Tibial nerve (tissue), 4 donors: Measurements from ENCODE around the gene LSAMP. TPM values are rescaled to one million over a fixed set of nuclear protein-coding genes. Genes with fewer than 3 reads are reported as not detected.

Source experiments
- DNase-seq, 2 donors: peaks; one replicate each; pipeline ENCODE4 v3.0.0-alpha.2; 2019; ENCODE audit warnings: low spot score in 2 of 2
- H3K27ac ChIP-seq, 4 donors: fragments of 200-600 bp; sonication (generic) in 3 of 4; one replicate each; pipeline ENCODE4 v1.5.1; 2017 to 2019; ENCODE audit warnings: mild to moderate bottlenecking in 1 of 4
- H3K27me3 ChIP-seq, 2 donors: fragments of 200-600 bp; sonication (generic) in 1 of 2; one replicate each; pipeline versions ENCODE4 v1.5.1 to v1.6.0; 2017 to 2019
- H3K36me3 ChIP-seq, 3 donors: fragments of 200-600 bp; sonication (generic); one replicate each; pipeline ENCODE4 v1.5.1; 2018 to 2019
- H3K4me1 ChIP-seq, 4 donors: fragments of 200-600 bp; sonication (generic) in 3 of 4; one replicate each; pipeline ENCODE4 v1.5.1; 2017 to 2019
- H3K4me3 ChIP-seq, 4 donors: fragments of 200-600 bp; sonication (generic) in 3 of 4; one replicate each; pipeline ENCODE4 v1.5.1; 2017 to 2019; ENCODE audit warnings: mild to moderate bottlenecking in 1 of 4, moderate library complexity in 1 of 4
- H3K9me3 ChIP-seq, 4 donors: fragments of 200-600 bp; sonication (generic) in 3 of 4; one replicate each; pipeline ENCODE4 v1.5.1; 2017 to 2019
- CTCF ChIP-seq, 5 experiments: fragments of 200-600 bp in 3 of 5; fragments of 450-650 bp in 2 of 5; sonication (generic) in 3 of 5; IDR thresholded peaks; one replicate each; pipeline ENCODE4 v1.5.1; 2016 to 2019; ENCODE audit warnings: antibody characterized with exemption in 5 of 5, mild to moderate bottlenecking in 3 of 5, moderate library complexity in 2 of 5
- EP300 ChIP-seq, 2 donors: sonication (generic); formaldehyde crosslinking; IDR thresholded peaks; one replicate each; pipeline ENCODE4 v1.6.1; 2017; ENCODE audit warnings: antibody characterized with exemption in 2 of 2, mild to moderate bottlenecking in 1 of 2
- POLR2A ChIP-seq, 2 donors: fragments of 450-650 bp; IDR thresholded peaks; one replicate each; pipeline ENCODE4 v1.6.1; 2017; ENCODE audit warnings: antibody characterized with exemption in 2 of 2, mild to moderate bottlenecking in 2 of 2, moderate library complexity in 2 of 2
- WGBS, 2 donors: methylation state at CpG; one replicate each; pipeline ENCODE4 v1.1.5; 2018; 5-methylcytosine and 5-hydroxymethylcytosine counted together
- total RNA-seq, 4 donors: library from RNA; depleted of rRNA; stranded (reverse); fragments of >200 nt; gene quantifications; one replicate each; pipeline ENCODE4 v1.1.0, GENCODE V29; 2016

The LSAMP gene
- total RNA-seq, 4 donors from 2014 or later: 3.6 to 6.1 (median 4.2) TPM

GRCh38 chr3:116391296-116392201 lies 53.7 kb downstream of the LSAMP start:
- Histone ChIP-seq H3K4me1 (no peaks in the 10 kb centered on the region), H3K4me3 (no peak overlapping the region), H3K27me3 (no peaks in the 10 kb centered on the region), H3K9me3 (peaks cover 0 to 24% (median 0%) of the 10 kb centered on the region in 4 donors), H3K36me3 (peaks cover 0 to 5% (median 0%) of the 10 kb centered on the region in 3 donors), H3K27ac (no peak overlapping the region)
- 92 to 94% methylated on average over 15 to 19 of the region's 23 CpGs for WGBS, 2 donors
- DNase-seq: no peak
- TF ChIP-seq POLR2A (IDR thresholded peaks at IDR 0.05): no peak
- no peak for TF ChIP-seq EP300 (IDR thresholded peaks at IDR 0.05)
- no peak for TF ChIP-seq CTCF (IDR thresholded peaks at IDR 0.05)

- Histone ChIP-seq H3K27ac (no peak overlapping the region), H3K4me1 (no peaks in the 10 kb centered on the region), H3K4me3 (no peak overlapping the region), H3K9me3 (peaks cover 0 to 24% (median 0%) of the 10 kb centered on the region in 4 donors), H3K36me3 (peaks cover 0 to 5% (median 0%) of the 10 kb centered on the region in 3 donors), H3K27me3 (no peaks in the 10 kb centered on the region)
- 94 to 96% methylated on average over 1 of the region's 1 CpG for WGBS, 2 donors
- DNase-seq: no peak
- TF ChIP-seq CTCF (IDR thresholded peaks at IDR 0.05) (no peak), POLR2A (IDR thresholded peaks at IDR 0.05) (no peak), EP300 (IDR thresholded peaks at IDR 0.05) (no peak)
Measured at GRCh38 chr3:116390318-116390717, 55.0 kb downstream of the LSAMP start.

GRCh38 chr3:116388867-116389385 lies 56.4 kb downstream of the LSAMP start:
- WGBS, 2 donors: 37 to 44% methylated on average over 2 of the region's 2 CpGs
- TF ChIP-seq POLR2A (IDR thresholded peaks at IDR 0.05) (no peak), EP300 (IDR thresholded peaks at IDR 0.05) (no peak), CTCF (IDR thresholded peaks at IDR 0.05) (no peak)
- H3K4me3 ChIP-seq: no peak overlapping the region
- H3K36me3 ChIP-seq: peaks cover 0 to 5% (median 0%) of the 10 kb centered on the region in 3 donors
- H3K27me3 ChIP-seq: no peaks in the 10 kb centered on the region
- no peaks in the 10 kb centered on the region for H3K4me1 ChIP-seq
- DNase-seq: no peak
- peaks cover 0 to 24% (median 0%) of the 10 kb centered on the region in 4 donors for H3K9me3 ChIP-seq
- H3K27ac ChIP-seq: no peak overlapping the region

- TF ChIP-seq POLR2A (IDR thresholded peaks at IDR 0.05) (no peak), EP300 (IDR thresholded peaks at IDR 0.05) (no peak), CTCF (IDR thresholded peaks at IDR 0.05) (no peak)
- no peak for DNase-seq
- Histone ChIP-seq H3K36me3 (no peaks in the 10 kb centered on the region), H3K27ac (no peak overlapping the region), H3K9me3 (peaks cover 0 to 2% (median 0%) of the 10 kb centered on the region in 4 donors), H3K4me3 (no peak overlapping the region), H3K27me3 (no peaks in the 10 kb centered on the region), H3K4me1 (no peaks in the 10 kb centered on the region)
- 91 to 94% methylated on average over 2 of the region's 2 CpGs for WGBS, 2 donors
Measured at GRCh38 chr3:116386168-116386567, 59.1 kb downstream of the LSAMP start.

GRCh38 chr3:116384717-116385116 lies 60.6 kb downstream of the LSAMP start:
- no peak for DNase-seq
- H3K36me3 ChIP-seq: no peaks in the 10 kb centered on the region
- no peak overlapping the region for H3K27ac ChIP-seq
- H3K4me1 ChIP-seq: no peaks in the 10 kb centered on the region
- no peak overlapping the region for H3K4me3 ChIP-seq
- WGBS, 2 donors: 77 to 82% methylated on average over 2 of the region's 2 CpGs
- no peaks in the 10 kb centered on the region for H3K27me3 ChIP-seq
- TF ChIP-seq POLR2A (IDR thresholded peaks at IDR 0.05): no peak
- TF ChIP-seq EP300 (IDR thresholded peaks at IDR 0.05): no peak
- no peak for TF ChIP-seq CTCF (IDR thresholded peaks at IDR 0.05)
- no peaks in the 10 kb centered on the region for H3K9me3 ChIP-seq
